Measurements from ENCODE around the gene EDEM1.
"Not testable (repeated sequence)": the region's sequence is repeated elsewhere in the genome, so short reads cannot be mapped to it uniquely, and the experiment has no call there.

EDEM1 gene

GRCh38 chr3:5179036-5179435 is 8.5 kb upstream of the EDEM1 start:
- not testable (repeated sequence) for DNase-seq (ENCODE audit: low spot score)

DNA sequence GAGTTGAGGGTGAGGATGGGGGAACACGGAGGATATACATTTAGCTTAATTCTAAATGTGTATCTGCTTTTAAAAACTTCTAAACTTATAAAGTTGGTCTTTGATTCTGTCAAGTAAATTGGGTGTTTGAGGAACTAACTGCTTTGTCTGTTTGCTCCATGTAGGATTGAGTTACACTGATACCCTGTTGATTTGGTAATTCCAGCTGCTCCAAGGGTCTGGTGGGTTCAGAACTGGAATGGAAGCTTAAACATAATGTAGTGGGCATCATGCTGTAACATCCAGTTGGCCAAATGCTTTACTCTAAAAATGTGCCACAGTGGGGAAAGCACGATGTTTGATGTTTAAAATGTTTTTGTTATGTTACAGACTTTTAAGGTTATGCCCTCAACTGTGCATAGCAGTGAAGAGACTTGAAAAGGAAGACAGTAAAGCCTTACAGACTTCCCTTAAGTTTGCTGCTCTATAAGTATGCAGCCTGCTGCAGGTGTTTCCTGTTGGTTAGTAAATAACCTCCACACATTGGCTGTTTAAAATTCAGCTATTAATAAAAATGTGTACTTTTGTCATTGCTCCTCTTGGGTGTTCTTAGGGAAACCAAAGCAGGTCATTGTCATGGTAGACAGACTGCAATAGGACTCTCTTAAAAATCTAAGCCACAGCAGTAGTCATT is 5.9 kb upstream of the EDEM1 start:
- DNase-seq (ENCODE audit: low spot score) = no peak

DNA sequence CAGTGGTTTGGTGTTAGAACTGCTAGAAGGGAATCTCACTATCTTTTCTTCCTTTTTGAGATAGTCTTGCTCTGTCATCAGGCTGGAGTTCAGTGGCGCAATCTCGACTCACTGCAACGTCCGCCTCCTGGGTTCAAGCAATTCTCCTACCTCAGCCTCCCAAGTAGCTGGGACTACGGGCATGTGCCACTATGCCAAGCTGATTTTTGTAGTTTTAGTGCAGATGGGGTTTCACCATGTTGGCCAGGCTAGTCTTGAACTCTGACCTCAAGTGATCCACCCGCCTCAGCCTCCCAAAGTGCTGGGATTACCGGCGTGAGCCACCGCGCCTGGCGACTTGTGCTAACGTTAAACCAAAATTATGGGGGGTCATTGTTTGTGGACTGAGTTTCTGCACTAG is 3.8 kb upstream of the EDEM1 start:
- DNase-seq (ENCODE audit: low spot score) = not testable (repeated sequence)

GRCh38 chr3:5184499-5184898 is 3.0 kb upstream of the EDEM1 start:
- DNase-seq (ENCODE audit: low spot score) = no peak

DNA sequence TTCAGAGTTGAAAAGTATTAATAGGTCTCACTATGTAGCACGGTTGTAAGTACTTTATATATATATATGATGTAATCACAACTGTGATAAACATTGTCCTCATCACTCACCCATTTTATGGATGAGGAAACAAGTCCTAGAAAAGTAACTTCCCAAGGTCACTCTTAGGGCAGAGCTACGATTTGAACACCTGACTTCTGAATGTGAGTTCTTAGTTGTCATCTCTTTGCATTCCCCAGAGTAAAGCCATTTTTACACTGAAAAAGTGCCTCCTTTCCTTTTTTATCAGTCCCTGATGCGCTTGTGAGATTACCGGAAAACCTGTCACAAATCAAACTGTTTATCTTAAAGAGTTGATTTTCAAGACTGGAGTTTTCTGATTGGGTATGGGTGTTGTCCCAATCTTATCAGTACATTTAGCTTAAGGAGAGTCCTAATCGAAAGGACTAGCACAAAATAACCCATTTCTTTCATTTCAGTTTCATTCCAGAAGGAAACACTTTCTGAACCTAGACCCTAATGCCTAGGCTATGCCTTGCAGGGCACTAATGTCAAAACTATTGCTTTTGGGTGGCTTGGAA is 2.3 kb upstream of the EDEM1 start:
- no peak for DNase-seq (ENCODE audit: low spot score)

DNA sequence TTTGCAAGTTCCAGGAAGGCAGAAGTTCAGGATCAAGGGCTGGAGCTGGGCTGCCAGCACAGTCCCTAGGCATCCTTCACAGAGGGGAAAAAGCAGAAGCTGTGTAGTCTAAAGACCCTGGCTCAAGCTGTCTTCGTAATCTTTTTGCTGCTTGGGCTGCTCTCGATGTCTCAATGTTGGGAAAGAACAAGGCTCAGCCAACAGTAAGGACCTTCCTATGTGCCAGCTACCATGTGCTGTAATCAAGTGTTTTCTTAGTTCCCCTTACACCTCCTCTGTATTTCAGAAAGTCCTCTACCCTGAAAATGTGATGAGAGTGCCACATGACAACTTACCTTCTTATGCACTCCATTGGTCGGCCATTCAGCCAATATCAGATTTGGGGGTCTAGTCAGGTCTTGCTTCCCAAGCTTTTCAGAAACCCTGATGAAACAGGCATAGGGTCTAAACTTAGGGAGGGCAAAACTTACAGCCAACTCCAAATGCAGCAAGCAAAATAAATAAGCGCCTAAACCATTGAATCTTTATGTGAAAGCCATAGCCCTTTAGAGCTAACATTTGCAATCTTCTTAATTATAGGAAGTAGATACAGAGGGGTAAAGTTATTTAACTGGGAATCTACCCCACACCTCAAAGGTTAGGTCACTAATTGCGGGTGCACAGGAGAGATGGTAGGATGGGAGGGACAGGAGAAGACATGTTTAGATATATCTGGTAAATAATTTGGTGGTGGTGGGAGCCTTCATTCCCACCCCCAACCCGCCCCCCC is 1.2 kb upstream of the EDEM1 start:
- DNase-seq (ENCODE audit: low spot score) = no peak

DNA sequence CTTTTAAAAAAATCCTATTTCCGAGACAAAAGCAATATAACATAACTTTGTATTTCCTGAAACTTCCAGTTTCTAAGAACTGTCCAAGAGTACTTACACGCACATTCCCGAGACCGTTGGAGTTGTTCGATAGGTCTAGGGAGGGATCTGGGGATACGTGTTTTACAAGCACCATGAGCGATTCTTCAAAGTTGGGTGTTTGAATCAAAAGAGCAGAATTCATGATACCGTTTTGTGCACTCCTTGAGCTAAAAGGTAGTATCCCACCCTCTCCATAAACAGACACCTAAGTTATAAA is 700 bp upstream of the EDEM1 start:
- no peak for DNase-seq (ENCODE audit: low spot score)

- no peak for DNase-seq (ENCODE audit: low spot score)
Observed at GRCh38 chr3:5187920-5188418, 462 bp downstream of the EDEM1 start.

DNA sequence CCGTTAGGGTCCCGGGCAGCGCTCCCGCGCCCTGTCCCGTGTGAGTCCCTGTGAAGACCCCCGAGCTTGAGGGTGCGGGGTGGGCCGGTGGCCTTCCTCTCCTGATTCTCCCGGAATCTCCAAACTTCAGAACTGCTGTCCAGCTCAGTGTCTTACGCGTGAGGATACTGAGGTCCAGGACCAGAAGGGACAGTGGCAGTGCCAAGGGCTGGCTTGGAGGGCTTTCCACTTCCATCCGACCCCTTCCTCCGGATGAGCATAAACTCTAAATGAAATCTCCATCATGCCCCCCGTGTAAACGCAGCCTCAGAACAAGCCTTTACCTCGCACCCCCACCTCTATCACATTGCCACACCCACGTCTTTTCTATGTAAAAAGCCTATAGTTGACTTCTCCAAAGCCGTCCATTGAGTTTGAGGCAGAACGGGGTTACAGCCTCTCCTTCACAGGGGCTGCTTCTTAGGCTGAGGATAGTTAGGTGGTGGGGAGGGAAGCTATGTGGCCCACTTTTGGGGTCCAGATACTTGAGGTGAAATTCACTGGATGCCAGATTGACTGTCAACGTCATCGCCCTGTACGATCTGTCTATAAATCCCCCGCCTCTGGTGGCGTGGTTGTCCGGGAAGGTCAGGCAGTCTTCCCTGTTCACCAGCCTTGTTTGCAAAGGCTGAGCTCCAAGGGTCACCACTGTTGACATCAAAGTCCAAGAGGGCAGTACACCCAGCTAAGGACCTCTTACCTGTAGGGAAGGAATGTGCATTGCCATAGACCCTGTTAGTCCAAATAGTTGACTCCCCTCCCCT is 1.1 kb downstream of the EDEM1 start:
- no peak for DNase-seq (ENCODE audit: low spot score)

GRCh38 chr3:5190147-5190791 is 2.8 kb downstream of the EDEM1 start:
- DNase-seq (ENCODE audit: low spot score) = no peak

GRCh38 chr3:5191555-5192304 is 4.2 kb downstream of the EDEM1 start:
- no peak for DNase-seq (ENCODE audit: low spot score)

DNA sequence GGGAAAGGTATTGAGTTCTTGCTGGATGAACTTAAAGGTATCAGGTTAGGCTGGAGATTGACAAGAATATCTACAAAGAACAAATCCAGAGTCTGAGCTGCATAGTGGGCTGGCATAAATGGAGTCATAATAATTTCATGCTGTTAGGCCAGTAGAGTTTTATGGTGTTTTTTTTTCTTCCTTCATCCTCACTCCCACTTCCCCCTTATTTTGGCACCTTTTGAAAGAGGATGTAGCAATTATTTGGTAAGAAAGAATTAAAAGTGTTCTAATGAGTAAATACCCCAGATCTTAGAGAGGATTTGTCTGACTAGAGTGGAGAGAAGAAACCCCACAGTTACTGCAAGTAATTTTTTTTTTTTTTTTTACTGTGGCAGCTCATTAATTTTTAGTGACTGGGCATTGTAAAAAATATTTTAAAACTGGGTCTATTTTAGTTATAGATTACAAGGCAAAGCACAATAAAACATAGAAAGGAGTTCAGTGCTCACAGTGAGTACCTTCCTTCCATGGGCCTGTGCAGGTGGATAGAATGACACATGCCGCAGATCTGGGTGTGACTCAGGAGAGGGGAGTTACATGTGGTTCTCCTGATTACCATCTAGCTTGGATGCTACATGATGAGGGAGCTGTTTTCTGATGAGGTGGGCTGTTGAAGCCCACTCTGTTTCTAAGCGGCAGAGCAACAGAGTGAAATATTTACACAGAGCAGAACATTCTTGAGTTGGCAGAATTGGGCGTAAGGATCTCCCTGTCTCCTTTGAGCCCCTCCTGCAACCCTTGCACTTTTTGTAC is 5.3 kb downstream of the EDEM1 start:
- no peak for DNase-seq (ENCODE audit: low spot score)

DNA sequence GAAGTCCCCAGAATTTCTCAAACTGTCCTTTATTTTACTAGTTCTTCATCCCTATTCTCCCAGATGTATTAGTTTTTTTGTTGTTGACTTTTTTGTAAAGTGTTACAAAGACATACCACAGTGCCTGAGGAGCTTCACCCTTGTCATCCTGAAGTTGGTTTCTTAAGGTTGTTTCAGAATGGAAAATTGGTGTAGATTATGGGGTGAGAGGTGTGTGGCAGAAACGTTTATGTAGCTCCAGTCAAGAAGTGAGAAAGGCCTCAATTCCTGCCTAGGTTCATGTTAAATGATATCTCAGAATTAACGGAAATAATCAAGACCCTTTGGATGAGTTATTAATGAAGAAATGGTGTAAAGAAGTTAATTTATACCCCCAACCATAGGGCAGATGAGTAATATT is 6.8 kb downstream of the EDEM1 start:
- DNase-seq (ENCODE audit: low spot score) = no peak

DNA sequence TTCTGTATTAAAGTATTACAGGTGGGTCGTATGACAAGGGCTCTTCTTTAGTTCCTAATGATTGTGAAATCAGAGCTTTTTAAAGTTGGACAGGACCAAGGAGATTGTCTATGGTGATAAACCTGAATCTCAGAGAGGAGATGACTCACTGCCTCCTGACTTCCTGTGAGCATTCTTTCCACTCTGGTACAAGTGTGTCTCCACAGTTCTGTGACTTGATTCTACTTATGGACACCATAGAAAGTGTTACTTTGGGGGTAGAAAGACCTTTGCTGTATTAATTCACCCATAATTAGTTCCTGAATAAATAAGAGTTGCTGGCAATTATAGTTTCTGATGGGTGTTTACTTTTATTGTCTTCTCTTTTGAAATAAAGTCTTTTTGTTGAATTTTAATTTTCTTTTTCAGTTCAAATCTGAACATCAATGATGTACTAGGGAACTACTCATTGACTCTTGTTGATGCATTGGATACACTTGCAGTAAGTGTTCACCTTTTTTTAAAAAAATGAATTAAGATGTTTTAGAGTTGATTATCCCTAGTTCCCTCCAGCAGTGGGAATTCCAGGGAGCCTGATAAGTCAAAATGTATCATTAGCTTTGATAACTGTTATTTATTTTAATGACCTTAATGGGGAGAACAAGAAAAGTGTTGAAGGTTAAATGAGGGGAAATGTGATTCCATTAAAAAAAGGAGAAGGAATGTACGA is 7.4 kb downstream of the EDEM1 start:
- peak; percentile 70 for DNase-seq (ENCODE audit: low spot score)

DNA sequence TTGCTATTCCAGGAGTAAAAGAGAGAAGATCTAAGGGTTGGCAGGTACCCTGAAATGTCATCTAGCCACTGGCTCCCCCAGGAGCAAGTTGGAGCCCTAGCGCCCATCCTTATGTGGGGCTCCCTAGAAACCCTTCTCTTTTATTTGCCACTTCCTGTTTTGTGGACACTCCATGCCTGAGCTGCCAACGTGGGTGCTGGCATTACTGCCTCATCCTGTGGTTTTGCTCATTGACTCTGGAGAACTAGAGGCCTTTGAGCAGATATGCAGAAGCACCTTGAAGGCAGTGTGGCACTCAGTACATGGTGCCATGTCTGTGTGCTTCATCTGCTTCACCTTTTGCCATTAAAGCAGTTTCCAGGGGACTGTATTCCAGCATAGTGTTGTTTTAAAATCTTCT is 8.1 kb downstream of the EDEM1 start:
- DNase-seq (ENCODE audit: low spot score) = no peak

- DNase-seq (ENCODE audit: low spot score) = no peak
Observed at GRCh38 chr3:5197022-5197421, 9.5 kb downstream of the EDEM1 start.

DNA sequence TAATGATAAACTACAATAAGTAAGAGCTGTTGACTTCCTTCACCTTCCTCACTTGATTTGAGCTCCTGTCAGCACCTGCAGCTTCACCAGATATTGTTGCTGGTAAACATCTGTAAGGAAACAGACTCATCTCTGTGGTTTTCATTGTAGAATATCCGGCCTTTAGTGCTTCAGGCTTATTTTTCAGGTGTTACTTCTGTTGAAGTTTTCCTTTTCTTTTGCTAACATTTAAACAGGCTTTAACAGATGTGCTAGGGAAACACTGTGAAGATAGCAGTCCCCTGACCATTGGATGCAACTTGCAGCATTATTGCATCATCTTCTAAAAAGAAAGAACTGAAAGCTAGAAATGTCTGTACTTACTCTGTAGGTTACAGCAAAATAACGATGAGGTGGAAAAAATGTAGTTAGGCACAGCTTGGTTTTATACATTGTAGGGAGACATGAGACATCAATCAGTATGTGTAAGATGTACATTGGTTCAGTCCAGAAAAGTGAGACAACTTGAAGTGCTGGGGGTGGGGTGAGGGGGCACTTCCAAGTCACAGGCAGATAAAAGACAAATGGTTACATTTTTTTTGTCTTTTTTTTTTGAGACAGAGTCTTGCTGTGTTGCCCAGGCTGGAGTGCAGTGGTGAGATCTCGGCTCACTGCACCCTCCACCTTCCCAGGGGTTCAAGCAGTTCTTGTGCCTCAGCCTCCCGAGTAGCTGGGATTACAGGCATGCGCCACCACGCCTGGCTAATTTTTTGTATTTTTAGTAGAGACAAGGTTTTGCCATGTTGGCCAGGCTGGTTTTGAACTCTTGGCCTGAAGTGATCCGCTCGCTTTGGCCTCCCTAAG is 10.2 kb downstream of the EDEM1 start:
- DNase-seq (ENCODE audit: low spot score) = no peak

- DNase-seq (ENCODE audit: low spot score) = no peak
Observed at GRCh38 chr3:5198313-5198677, 10.8 kb downstream of the EDEM1 start.
